ENCODE results near the gene ZNRF3.

The ZNRF3 gene

GRCh38 chr22:28934026-28934425 lies 50.7 kb downstream of the ZNRF3 start:
- no peak for DNase-seq (ENCODE audit: low spot score)
- POLR2A ChIA-PET (ENCODE audit: low non-redundant PET), result no interaction called here

GRCh38 chr22:28935140-28935539 lies 51.8 kb downstream of the ZNRF3 start:
- POLR2A ChIA-PET (ENCODE audit: low non-redundant PET), result no interaction called here

More at GRCh38 chr22:28934026-28934425, 50.7 kb downstream of the ZNRF3 start:
- CTCF ChIA-PET, result interaction anchor here (0.6 kb wide), 1 partner anchor 9 kb away, joined by 3 read pairs; no protein-coding TSS in a partner anchor
- TF ChIP-seq CTCF (conservative IDR thresholded peaks at IDR 0.05; ENCODE audit: low read depth), result no peak
- H3K27ac ChIP-seq, result no peak overlapping the region

GRCh38 chr22:28935713-28936112 lies 52.3 kb downstream of the ZNRF3 start:
- TF ChIP-seq CTCF (conservative IDR thresholded peaks at IDR 0.05; ENCODE audit: low read depth), result no peak
- no peak for DNase-seq (ENCODE audit: low spot score)
- ChIA-PET POLR2A (ENCODE audit: low non-redundant PET) (no interaction called here), CTCF (no interaction called here)
- H3K27ac ChIP-seq, result no peak overlapping the region

More at GRCh38 chr22:28935140-28935539, 51.8 kb downstream of the ZNRF3 start:
- DNase-seq (ENCODE audit: low spot score), result no peak
- CTCF ChIA-PET, result interaction anchor here (0.6 kb wide), 1 partner anchor 218 kb away, joined by 3 read pairs; no protein-coding TSS in a partner anchor
- H3K27ac ChIP-seq, result no peak overlapping the region
- TF ChIP-seq CTCF (conservative IDR thresholded peaks at IDR 0.05; ENCODE audit: low read depth), result no peak

GRCh38 chr22:28936200-28936599 lies 52.8 kb downstream of the ZNRF3 start:
- ChIA-PET POLR2A (ENCODE audit: low non-redundant PET) (no interaction called here), CTCF (no interaction called here)
- TF ChIP-seq CTCF (conservative IDR thresholded peaks at IDR 0.05; ENCODE audit: low read depth), result no peak
- DNase-seq (ENCODE audit: low spot score), result no peak
- no peak overlapping the region for H3K27ac ChIP-seq

GRCh38 chr22:28937206-28938025 lies 54.0 kb downstream of the ZNRF3 start:
- POLR2A ChIA-PET (ENCODE audit: low non-redundant PET), result no interaction called here
- no peak overlapping the region for H3K27ac ChIP-seq
- no peak for TF ChIP-seq CTCF (conservative IDR thresholded peaks at IDR 0.05; ENCODE audit: low read depth)
- DNase-seq (ENCODE audit: low spot score), result no peak
- CTCF ChIA-PET, result no interaction called here

- no peak for DNase-seq (ENCODE audit: low spot score)
- no peak for TF ChIP-seq CTCF (conservative IDR thresholded peaks at IDR 0.05; ENCODE audit: low read depth)
- POLR2A ChIA-PET (ENCODE audit: low non-redundant PET), result no interaction called here
- CTCF ChIA-PET, result interaction anchor here (0.6 kb wide), 1 partner anchor 151 kb away, joined by 3 read pairs; no protein-coding TSS in a partner anchor
- no peak overlapping the region for H3K27ac ChIP-seq
Observed at GRCh38 chr22:28938286-28938833, 55.0 kb downstream of the ZNRF3 start.
